H54 (cell line): Measurements from ENCODE around the gene RYR2.
"Not testable (repeated sequence)": the region's sequence is repeated elsewhere in the genome, so short reads cannot be mapped to it uniquely, and the experiment has no call there.

Experiments used
- DNase-seq: peaks from one replicate; pipeline ENCODE4 v3.0.0; 2011; ENCODE audit warnings: low spot score, mixed read lengths; ENCODE audit not compliant: insufficient read length
- FAIRE-seq: peaks from 3 replicates; lab custom pipeline; 2011; peaks lifted over from hg19 to GRCh38; lab: Jason Lieb, UNC
- POLR2A ChIP-seq: IDR thresholded peaks from 2 replicates; pipeline ENCODE4 v1.6.1; 2011; ENCODE audit warnings: low read depth, mild to moderate bottlenecking, low read length

Gene RYR2

DNA sequence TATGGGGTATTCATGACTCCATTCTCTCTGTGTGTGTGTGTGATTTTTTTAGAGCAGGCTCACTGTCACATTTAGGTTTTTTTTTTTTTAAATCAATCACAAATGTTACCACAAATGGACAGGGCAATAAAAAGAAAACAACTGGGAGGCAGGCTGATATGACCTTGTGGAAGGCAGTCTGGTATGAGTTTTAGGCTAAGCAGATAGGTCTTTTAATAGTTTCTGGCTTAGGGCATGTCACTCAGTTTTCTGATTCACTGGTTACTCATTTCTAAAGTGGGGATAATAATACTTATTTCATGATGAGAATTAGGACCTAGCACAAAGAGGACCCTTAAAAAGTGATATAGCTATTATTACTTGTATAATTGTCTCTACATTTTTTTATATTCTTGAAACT is 278.9 kb downstream of the RYR2 start:
- no peak for FAIRE-seq
- no peak for DNase-seq
- TF ChIP-seq POLR2A = no peak

DNA sequence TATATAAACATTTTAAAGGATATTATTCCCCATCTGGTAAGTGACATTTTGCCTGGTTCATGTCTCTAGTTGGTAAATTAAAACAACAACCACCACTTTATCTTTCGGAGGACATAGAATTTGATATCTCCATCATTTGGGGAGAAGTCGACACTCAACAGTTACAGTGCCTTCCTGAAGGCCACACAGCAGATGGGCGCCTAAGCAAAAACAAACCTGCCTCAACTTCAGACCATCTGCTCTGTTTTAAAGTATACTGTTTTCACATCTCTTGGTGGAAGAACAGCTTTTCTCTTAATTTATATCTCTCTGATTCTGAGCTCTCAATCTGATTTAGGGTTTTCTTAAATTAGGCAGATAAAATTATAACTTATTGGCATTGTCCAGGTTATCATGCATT is 282.2 kb downstream of the RYR2 start:
- no peak for DNase-seq
- FAIRE-seq = no peak
- TF ChIP-seq POLR2A = no peak

DNA sequence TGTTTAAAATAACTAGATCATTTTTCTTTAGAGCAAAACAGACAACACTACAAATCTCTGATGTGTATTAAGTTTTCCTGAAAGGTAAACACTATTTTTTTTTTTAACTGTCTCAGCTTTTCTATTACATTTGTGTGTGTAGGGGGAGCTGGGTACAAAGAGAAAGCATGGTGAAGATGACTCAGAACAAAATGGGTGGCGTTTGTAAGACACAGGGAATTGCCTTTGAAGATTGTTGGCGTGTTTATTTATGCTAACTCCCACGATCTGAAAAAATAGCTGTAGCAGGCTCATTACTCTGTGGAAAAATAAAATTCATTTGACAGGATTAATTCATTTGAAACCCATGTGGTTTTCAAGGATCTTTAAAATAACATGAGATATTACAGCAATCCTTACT is 285.1 kb downstream of the RYR2 start:
- no peak for DNase-seq
- peak; percentile 43 for FAIRE-seq
- no peak for TF ChIP-seq POLR2A

DNA sequence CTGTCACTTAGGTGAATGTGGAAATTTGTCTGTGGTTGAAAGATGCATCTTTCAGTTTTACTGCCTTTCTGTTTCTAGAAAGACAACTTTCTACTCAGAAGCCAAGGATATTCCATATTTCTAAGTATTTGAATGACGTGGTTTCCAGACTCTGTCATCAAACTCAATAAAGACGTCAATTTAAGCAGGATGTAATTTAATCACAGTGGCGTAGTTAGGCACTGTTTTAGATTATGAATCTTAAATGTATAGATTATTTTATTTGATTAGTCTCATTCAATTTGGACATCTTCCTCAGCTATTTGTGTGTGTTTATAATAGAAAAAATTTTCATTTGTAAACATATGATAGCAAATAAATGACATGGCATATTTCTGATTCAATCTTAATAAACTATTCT is 298.9 kb downstream of the RYR2 start:
- DNase-seq (no peak), FAIRE-seq (no peak)
- TF ChIP-seq POLR2A = no peak

DNA sequence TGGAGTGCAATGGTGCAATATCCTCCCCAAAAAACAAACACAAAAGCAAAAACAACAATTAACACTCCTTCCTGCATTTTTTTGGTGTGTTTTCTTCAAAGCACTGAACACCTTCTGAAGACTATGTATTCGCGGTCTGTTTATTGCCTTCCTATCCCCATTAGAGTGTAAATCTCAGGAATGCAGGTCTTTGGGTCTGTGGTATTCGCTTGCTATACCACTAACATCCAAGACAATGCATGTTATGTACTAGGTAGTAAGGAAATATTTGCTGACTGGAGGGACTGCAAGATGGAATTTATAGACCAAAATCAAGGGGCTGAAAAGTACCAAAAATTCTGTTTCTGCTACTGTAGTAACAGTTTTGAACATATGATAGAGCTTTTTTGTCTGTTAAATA is 299.4 kb downstream of the RYR2 start:
- FAIRE-seq (no peak), DNase-seq (no peak)
- no peak for TF ChIP-seq POLR2A

DNA sequence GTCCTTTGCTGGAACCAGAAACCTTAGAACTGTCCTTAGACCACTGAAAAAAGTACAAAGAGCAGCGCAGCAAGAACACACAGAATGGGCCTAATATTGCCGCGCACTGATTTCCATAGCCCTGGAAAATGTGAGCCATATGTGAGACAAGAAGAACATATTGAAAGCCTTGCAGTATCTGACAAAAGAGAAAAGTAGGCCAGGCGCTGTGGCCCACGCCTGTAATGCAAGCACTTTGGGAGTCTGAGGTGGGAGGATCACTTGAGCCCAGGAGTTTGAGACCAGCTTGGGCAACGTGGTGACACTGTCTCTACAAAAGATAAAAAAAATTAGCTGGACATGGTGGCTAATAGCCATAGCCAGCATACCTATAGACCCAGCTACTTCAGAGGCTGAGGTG is 300.7 kb downstream of the RYR2 start:
- FAIRE-seq (no peak), DNase-seq (no peak)
- no peak for TF ChIP-seq POLR2A

GRCh38 chr1:237352747-237353146 is 310.8 kb downstream of the RYR2 start:
- no peak for DNase-seq
- no peak for FAIRE-seq
- no peak for TF ChIP-seq POLR2A

- DNase-seq (no peak), FAIRE-seq (no peak)
- TF ChIP-seq POLR2A = no peak
These were observed 311.9 kb downstream of the RYR2 start for GRCh38 chr1:237353918-237354317.

- TF ChIP-seq POLR2A = no peak
- no peak for FAIRE-seq
- DNase-seq = no peak
These were observed 313.0 kb downstream of the RYR2 start for GRCh38 chr1:237355022-237355421.

- FAIRE-seq = no peak
- no peak for TF ChIP-seq POLR2A
- DNase-seq = no peak
These were observed 316.6 kb downstream of the RYR2 start for GRCh38 chr1:237358555-237358954.

GRCh38 chr1:237367758-237368157 is 325.8 kb downstream of the RYR2 start:
- DNase-seq (no peak), FAIRE-seq (no peak)
- TF ChIP-seq POLR2A = no peak

GRCh38 chr1:237371477-237371876 is 329.5 kb downstream of the RYR2 start:
- not testable (repeated sequence) for DNase-seq, FAIRE-seq

DNA sequence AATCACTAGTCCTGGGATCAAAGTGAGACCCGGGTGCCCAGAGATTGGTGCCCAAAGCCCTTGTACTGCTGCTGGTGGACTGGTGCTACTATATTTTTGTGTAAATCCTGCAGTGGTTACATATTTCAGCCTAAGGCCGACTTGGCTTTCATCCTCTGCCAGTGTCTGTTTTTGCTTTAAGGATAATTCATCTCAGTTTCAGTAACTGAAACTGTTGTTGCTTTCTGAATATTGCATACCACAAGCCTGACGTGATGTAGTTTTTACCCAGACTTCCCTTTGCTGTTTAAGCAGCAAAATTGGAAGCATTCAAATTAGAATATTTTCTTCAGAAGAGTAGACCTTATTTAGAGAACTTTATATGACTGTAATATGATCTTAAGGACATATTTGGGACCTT is 341.8 kb downstream of the RYR2 start:
- FAIRE-seq = no peak
- no peak for DNase-seq
- no peak for TF ChIP-seq POLR2A

DNA sequence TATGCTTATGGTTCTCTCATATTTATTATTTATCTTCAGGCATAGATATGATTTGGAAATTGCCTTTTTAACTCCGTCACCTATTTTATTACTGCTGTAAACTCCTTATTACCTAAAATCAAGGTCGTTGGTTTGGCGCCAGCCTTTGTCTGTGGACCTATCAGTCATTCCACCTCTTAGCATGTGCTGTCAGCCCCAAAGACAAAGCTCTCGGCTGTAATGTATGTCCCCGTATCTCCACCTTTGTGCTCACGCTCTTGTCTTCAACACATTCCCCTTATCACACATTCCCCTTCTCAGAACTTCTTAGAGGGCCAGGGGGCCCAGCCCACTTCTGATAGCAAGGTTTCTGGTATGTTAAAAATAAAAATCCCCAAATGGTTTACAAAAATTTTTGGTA is 342.2 kb downstream of the RYR2 start:
- no peak for DNase-seq
- no peak for FAIRE-seq
- no peak for TF ChIP-seq POLR2A

DNA sequence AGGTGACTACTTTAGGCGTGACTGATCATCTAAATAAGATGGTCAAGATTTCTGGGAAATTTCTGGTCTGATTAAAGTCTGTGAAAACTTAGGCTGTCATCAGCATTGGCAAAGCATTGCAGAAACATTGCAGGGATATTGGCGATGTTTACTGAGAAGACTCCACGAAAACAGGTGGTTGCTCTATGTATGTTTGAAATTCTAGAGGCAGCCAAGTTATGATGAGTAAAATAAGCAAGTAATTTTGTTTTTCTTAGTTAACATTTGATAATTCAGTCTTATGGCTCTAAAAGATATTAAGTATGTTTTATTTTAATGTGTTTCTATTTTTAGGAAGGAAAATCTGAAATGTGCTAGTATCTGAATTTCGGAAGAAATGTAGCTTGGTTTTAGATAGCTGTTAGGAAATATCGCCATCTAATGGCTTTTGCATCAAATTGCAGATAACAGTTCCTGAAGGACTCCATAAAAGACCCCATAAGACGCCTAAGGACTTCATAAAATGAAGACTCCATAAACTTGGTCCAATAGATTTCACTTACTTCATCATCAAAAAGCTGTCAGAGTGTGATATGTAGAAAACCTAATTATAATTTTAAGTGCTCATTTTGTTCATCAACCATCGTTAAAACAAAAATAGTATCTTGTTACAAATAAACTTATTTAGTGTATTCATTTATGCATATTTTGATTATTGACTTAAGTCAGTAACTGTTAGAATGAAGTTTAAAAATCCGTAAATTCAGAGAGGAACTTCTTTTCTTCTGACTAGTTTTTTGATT is 344.6 kb downstream of the RYR2 start:
- FAIRE-seq (no peak), DNase-seq (no peak)
- TF ChIP-seq POLR2A = no peak
